Measurements from ENCODE around the gene ABAT.

ABAT gene

DNA sequence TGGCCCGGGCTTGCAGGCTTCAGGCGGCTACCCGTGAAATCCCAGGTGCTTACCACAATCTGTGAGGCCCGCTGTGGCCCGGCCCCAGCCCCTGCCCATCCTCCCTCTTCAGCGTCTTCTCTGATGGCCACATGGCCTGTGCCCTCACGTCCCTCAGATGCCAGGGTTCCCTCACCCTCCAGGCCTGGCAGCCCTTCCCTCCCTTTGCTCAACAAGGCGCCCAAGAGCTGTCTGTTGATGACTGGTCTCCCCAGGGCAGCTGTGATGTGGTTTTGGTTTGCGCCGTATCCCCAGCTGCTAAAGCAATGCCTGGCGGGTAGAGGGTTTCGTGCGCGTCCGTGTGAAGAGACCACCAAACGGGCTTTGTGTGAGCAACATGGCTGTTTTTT is 158.3 kb downstream of the ABAT start:
- no peak overlapping the region for H3K4me3 ChIP-seq (replicated peaks in 1 of 2; ENCODE audit: low read depth in 2 of 2, low read length in 2 of 2)
- DNase-seq (ENCODE audit: low read depth in 2 of 2), result no peak
- TF ChIP-seq, protein P1, sequence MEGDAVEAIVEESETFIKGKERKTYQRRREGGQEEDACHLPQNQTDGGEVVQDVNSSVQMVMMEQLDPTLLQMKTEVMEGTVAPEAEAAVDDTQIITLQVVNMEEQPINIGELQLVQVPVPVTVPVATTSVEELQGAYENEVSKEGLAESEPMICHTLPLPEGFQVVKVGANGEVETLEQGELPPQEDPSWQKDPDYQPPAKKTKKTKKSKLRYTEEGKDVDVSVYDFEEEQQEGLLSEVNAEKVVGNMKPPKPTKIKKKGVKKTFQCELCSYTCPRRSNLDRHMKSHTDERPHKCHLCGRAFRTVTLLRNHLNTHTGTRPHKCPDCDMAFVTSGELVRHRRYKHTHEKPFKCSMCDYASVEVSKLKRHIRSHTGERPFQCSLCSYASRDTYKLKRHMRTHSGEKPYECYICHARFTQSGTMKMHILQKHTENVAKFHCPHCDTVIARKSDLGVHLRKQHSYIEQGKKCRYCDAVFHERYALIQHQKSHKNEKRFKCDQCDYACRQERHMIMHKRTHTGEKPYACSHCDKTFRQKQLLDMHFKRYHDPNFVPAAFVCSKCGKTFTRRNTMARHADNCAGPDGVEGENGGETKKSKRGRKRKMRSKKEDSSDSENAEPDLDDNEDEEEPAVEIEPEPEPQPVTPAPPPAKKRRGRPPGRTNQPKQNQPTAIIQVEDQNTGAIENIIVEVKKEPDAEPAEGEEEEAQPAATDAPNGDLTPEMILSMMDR (IDR thresholded peaks at IDR 0.05; ENCODE audit: low read depth, low read length), result no peak

Measured in cardiac fibroblast (primary cell).